DLD1 (cell line): Measurements from ENCODE around the gene TEAD2.

Source experiments
- in situ Hi-C: cut with HindIII; loops from 2 replicates; pipeline ENCODE4 v1.10.0; 2017; ENCODE audit warnings: low sequenced_read_pairs

Gene TEAD2

DNA sequence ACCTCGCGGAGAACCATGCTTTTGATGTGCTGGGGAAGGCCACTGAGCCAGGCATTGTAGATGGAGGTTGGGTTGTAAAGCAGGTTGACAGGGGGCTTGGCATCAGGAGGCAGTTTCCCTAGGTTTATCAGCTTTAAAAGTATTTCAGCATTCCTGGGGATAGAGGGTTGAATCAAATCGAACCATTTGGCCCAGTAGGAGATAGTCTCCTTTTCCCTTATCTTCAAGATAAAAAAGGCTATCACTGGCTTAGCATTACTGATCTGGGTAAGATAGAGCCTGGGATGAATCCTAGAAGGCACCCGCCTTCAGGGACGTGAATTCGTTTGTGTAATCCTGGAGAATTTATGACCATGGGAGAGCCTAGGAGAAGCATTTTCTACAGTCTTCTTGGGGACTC lies 67.8 kb downstream of the TEAD2 start:
- in situ Hi-C loops = no loop called here
